K562 (cell line): ENCODE measurements around the gene SCMH1. TPM values are rescaled to one million over a fixed set of nuclear protein-coding genes. Genes with fewer than 3 reads are reported as not detected.

Source experiments
- ATAC-seq: fragments of 200-7000 bp; cut with Tn5 transposase; 3 replicates; pipeline ENCODE4 v1.9.1; 2020; ENCODE audit warnings: moderate library complexity
- BruUV-seq: library from RNA; stranded (reverse); fragments of 400-500 nt; replicated peaks from 2 replicates; lab custom pipeline; 2021; lab: Mats Ljungman, UMichigan
- CTCF ChIA-PET: fragments of 300-600 bp; formaldehyde crosslinking; extraction: SDS; loops from one replicate; lab custom pipeline; 2021; ENCODE audit warnings: low intra/inter-chr PET ratio; lab: Yijun Ruan, JAX
- POLR2A ChIA-PET: fragments of 300-600, 350-650 bp; sonication (Branson Sonifier 250); formaldehyde crosslinking; extraction: SDS; loops from one replicate; lab custom pipeline; 2021; ENCODE audit warnings: antibody characterized with exemption, inconsistent platforms; lab: Yijun Ruan, JAX
- DNase-seq, 4 experiments: peaks; one replicate each; pipeline versions ENCODE4 v3.0.0 to v3.0.0-alpha.2; 2011 to 2018; ENCODE audit warnings: low spot score in 3 of 4, mixed read lengths in 3 of 4; ENCODE audit errors: extremely low read depth in 1 of 4
- FAIRE-seq: peaks from 2 replicates; lab custom pipeline; 2011; peaks lifted over from hg19 to GRCh38; lab: Jason Lieb, UNC
- H2AFZ ChIP-seq: 2 replicates; pipeline ENCODE4 v1.6.0; 2011; ENCODE audit warnings: low read depth, low read length, control low read depth, inconsistent platforms
- H3K27ac ChIP-seq: fragments of 200-600 bp; 3 replicates; pipeline ENCODE4 v1.8.0; 2011; ENCODE audit warnings: low read depth, mild to moderate bottlenecking, control low read depth, inconsistent platforms, low read length, moderate library complexity, mixed read lengths; ENCODE audit errors: extremely low read depth
- H3K27me3 ChIP-seq, 2 experiments: fragments of 300-600 bp in 1 of 2; 2 replicates in 1 of 2; 3 replicates in 1 of 2; pipeline versions ENCODE4 v1.6.0 to v1.8.0; 2011; ENCODE audit warnings: inconsistent platforms in 2 of 2, low read length in 2 of 2, mild to moderate bottlenecking in 1 of 2, mixed read lengths in 1 of 2, moderate library complexity in 1 of 2; ENCODE audit not compliant: control insufficient read depth in 2 of 2, insufficient read depth in 2 of 2
- H3K36me3 ChIP-seq: fragments of 300-600 bp; 3 replicates; pipeline ENCODE4 v1.8.0; 2011; ENCODE audit warnings: mild to moderate bottlenecking, low read length, inconsistent platforms; ENCODE audit not compliant: control insufficient read depth, insufficient read depth
- H3K4me1 ChIP-seq, 2 experiments: fragments of 200-600 bp in 1 of 2; replicated peaks in 1 of 2; 2 replicates in 1 of 2; 3 replicates in 1 of 2; pipeline versions ENCODE4 v1.5.1 to v1.8.0; 2011; ENCODE audit warnings: inconsistent platforms in 2 of 2, low read length in 2 of 2, mild to moderate bottlenecking in 1 of 2, mixed read lengths in 1 of 2, moderate library complexity in 1 of 2; ENCODE audit not compliant: control insufficient read depth in 2 of 2, insufficient read depth in 2 of 2
- H3K4me2 ChIP-seq: 2 replicates; pipeline ENCODE4 v1.6.1; 2011; ENCODE audit warnings: low read length, control low read depth, inconsistent platforms, mixed read lengths; ENCODE audit not compliant: insufficient read depth
- H3K4me3 ChIP-seq: fragments of 200-600 bp; sonication (generic), shearing (Covaris generic); 2 replicates; pipeline ENCODE4 v1.5.1; 2016; ENCODE audit warnings: control low read depth, inconsistent platforms
- H3K79me2 ChIP-seq: fragments of 200-600 bp; 3 replicates; pipeline ENCODE4 v1.8.0; 2011; ENCODE audit warnings: low read length, inconsistent platforms; ENCODE audit not compliant: control insufficient read depth, insufficient read depth
- H3K9ac ChIP-seq, 2 experiments: 2 replicates each; pipeline versions ENCODE4 v1.6.0 to v1.6.1; 2011; ENCODE audit warnings: low read depth in 2 of 2, low read length in 2 of 2, control low read depth in 1 of 2, inconsistent platforms in 1 of 2, mild to moderate bottlenecking in 1 of 2, mixed read lengths in 1 of 2; ENCODE audit not compliant: insufficient read depth in 1 of 2
- H3K9me1 ChIP-seq: one replicate; pipeline ENCODE4 v1.6.0; 2011; ENCODE audit warnings: inconsistent platforms, mild to moderate bottlenecking, low read length, moderate library complexity; ENCODE audit not compliant: control insufficient read depth, insufficient read depth
- H3K9me3 ChIP-seq: replicated peaks from 2 replicates; pipeline ENCODE4 v1.5.1; 2011; ENCODE audit warnings: low read depth, low read length, inconsistent platforms; ENCODE audit not compliant: control insufficient read depth, insufficient read depth
- H4K20me1 ChIP-seq: replicated peaks from 2 replicates; pipeline ENCODE4 v1.6.1; 2011; ENCODE audit warnings: low read length, inconsistent platforms, mixed read lengths; ENCODE audit not compliant: control insufficient read depth, insufficient read depth
- DIDO1 ChIP-seq: fragments of 450-650 bp; IDR thresholded peaks from 2 replicates; pipeline ENCODE4 v1.6.1; 2016; ENCODE audit warnings: low read depth, missing biosample characterization, missing genetic modification characterization
- GABPB1 ChIP-seq: sonication (generic); formaldehyde crosslinking; IDR thresholded peaks from 2 replicates; pipeline ENCODE4 v1.8.0; 2022; ENCODE audit warnings: mild to moderate bottlenecking, missing genetic modification reagents
- OTX1 ChIP-seq: fragments of 450-650 bp; formaldehyde crosslinking; IDR thresholded peaks from 2 replicates; pipeline ENCODE4 v1.4.0; 2022; ENCODE audit warnings: mild to moderate bottlenecking
- POLR3A ChIP-seq: IDR thresholded peaks from 2 replicates; pipeline ENCODE4 v1.6.1; 2011; ENCODE audit warnings: borderline replicate concordance, mild to moderate bottlenecking, moderate library complexity; ENCODE audit not compliant: insufficient read length, insufficient read depth; ENCODE audit errors: extremely low read depth
- TEAD2 ChIP-seq: fragments of 450-650 bp; IDR thresholded peaks from 2 replicates; pipeline ENCODE4 v1.6.1; 2016; ENCODE audit warnings: missing genetic modification characterization, control low read depth, missing compliant biosample characterization
- WGBS: fragments of 100-300 bp; shearing (Covaris generic); methylation state at CpG from one replicate; pipeline ENCODE4 v1.1.6; 2016; ENCODE audit warnings: low coverage, mixed read lengths; ENCODE audit not compliant: insufficient coverage; ENCODE audit errors: missing lambda C conversion rate; 5-methylcytosine and 5-hydroxymethylcytosine counted together
- in situ Hi-C: fragments of 300-500 bp; cut with MboI; formaldehyde crosslinking; loops from 4 replicates; pipeline ENCODE4 v1.15.0; 2018; ENCODE audit warnings: inconsistent platforms, mixed read lengths
- intact Hi-C: fragments of 100-400 bp; cut with micrococcal nuclease; formaldehyde crosslinking; loops from 2 replicates; pipeline ENCODE4 v1.14.2; 2022
- polyA plus RNA-seq, 8 experiments: library from polyadenylated mRNA; depleted of rRNA in 4 of 8; stranded (reverse) in 5 of 8; unstranded in 3 of 8; fragments of >200 nt; fragmentation: Nextera tagmentation in 2 of 8; fragmentation: Illumina TruSeq in 1 of 8; extraction: Ambion mirVana in 2 of 8; extraction: Trizol in 1 of 8; gene quantifications; 2 replicates each; pipeline versions ENCODE4 v1.2.1 to v1.2.3, GENCODE V29; 2011 to 2014; ENCODE audit warnings: inconsistent platforms in 1 of 8, missing spikeins in 1 of 8
- total RNA-seq, 7 experiments: library from RNA; depleted of rRNA in 6 of 7; stranded (reverse); fragments of >200 nt in 6 of 7; fragmentation: Illumina TruSeq in 2 of 7; extraction: Trizol in 2 of 7; gene quantifications; 2 replicates each; pipeline versions ENCODE4 v1.2.1 to v1.2.3, GENCODE V29; 2011 to 2021; ENCODE audit warnings: low replicate concordance in 1 of 7
- TF ChIP-seq, protein P1 (sequence below), 2 experiments: fragments of 450-650 bp in 1 of 2; sonication (generic) in 1 of 2; formaldehyde crosslinking in 1 of 2; IDR thresholded peaks in 1 of 2; conservative IDR thresholded peaks in 1 of 2; 2 replicates each; pipeline versions ENCODE4 v1.6.1 to v1.8.1; 2016 to 2023; ENCODE audit warnings: mild to moderate bottlenecking in 2 of 2, moderate library complexity in 2 of 2, inconsistent platforms in 1 of 2, missing genetic modification reagents in 1 of 2
- TF ChIP-seq, protein P2 (sequence below): sonication (generic); formaldehyde crosslinking; IDR thresholded peaks from 2 replicates; pipeline ENCODE4 v1.8.1; 2023; ENCODE audit warnings: missing genetic modification reagents, mild to moderate bottlenecking, borderline replicate concordance

Gene SCMH1
- total and polyA plus RNA-seq, 9 of the 15 experiments (the other 6 are each of a cell fraction or from before 2014, with no cell fraction given), result 8.5 to 37.0 (median 26.8) TPM

DNA sequence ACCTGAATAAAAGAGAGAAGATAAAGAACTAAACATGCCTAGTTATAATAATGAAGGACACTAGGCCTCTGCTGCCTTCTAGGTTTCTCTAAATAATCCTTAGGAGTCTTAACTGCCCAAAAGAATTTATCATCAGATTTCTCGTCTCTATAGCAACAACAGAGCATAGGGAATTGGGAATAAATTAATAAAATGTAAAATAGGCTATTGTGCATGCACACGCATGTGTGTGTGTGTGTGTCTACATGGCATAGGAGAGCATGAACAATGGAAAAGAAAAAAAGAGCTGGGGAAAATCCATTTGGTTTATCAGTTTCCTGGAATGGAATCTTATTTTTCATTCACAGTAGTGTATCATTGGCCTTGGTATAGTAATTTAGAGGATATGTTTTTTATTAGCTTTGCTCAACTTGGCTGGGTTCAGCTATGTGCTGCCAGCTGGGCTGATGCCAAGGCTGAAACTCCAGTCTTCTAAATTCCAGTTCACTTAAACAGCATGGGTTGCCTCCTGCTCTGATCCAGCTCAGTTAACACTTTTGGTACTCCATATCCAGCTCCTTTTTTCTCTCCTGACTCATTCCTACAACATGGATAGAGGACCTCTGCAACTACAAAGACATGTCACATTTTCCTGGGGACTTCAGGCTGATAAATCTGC is 140.0 kb downstream of the SCMH1 start:
- Histone ChIP-seq H3K9ac (no peak overlapping the region), H3K9me1 (no peaks in the 10 kb centered on the region), H3K79me2 (no peaks in the 10 kb centered on the region), H2AFZ (no peak overlapping the region), H3K36me3 (no peaks in the 10 kb centered on the region), H3K27ac (no peak overlapping the region), H3K27me3 (no peaks in the 10 kb centered on the region), H3K4me2 (no peak overlapping the region), H4K20me1 (no peaks in the 10 kb centered on the region), H3K4me1 (no peaks in the 10 kb centered on the region), H3K4me3 (no peak overlapping the region), H3K9me3 (no peaks in the 10 kb centered on the region)
- ATAC-seq, result no peak
- in situ Hi-C loops (no loop called here), intact Hi-C loops (no loop called here)
- DNase-seq, result no peak
- CTCF ChIA-PET, result no interaction called here
- no peak for FAIRE-seq
- TF ChIP-seq, protein P1, sequence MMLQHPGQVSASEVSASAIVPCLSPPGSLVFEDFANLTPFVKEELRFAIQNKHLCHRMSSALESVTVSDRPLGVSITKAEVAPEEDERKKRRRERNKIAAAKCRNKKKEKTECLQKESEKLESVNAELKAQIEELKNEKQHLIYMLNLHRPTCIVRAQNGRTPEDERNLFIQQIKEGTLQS (IDR thresholded peaks at IDR 0.05), result no peak
- TF ChIP-seq, protein P1 (CRISPR knock-in tag; conservative IDR thresholded peaks at IDR 0.05), result no peak
- no peak for TF ChIP-seq OTX1 (CRISPR knock-in tag)
- 82% methylated on average over 2 of the region's 2 CpGs for WGBS
- no TSS peak for BruUV-seq
- POLR2A ChIA-PET, result interaction anchor here (0.5 to 0.9 kb wide), 2 partner anchors 8 to 411 kb away, joined by 3 to 4 read pairs; partner anchors contain the start of gene NFYC

GRCh38 chr1:41101076-41101475 is 141.0 kb downstream of the SCMH1 start:
- no peaks in the 10 kb centered on the region for H3K79me2 ChIP-seq
- H3K4me3 ChIP-seq, result no peak overlapping the region
- no peaks in the 10 kb centered on the region for H3K36me3 ChIP-seq
- ATAC-seq (no peak), DNase-seq (no peak), FAIRE-seq (no peak)
- H2AFZ ChIP-seq, result no peak overlapping the region
- H3K27me3 ChIP-seq, result no peaks in the 10 kb centered on the region
- H3K9ac ChIP-seq, result no peak overlapping the region; a peak in 1 of 4 replicates
- intact Hi-C loops (no loop called here), in situ Hi-C loops (no loop called here)
- H3K4me1 ChIP-seq, result no peaks in the 10 kb centered on the region
- BruUV-seq, result no TSS peak
- ChIA-PET CTCF (no interaction called here), POLR2A (interaction anchor here (0.6 to 0.9 kb wide), 2 partner anchors 9 to 362 kb away, joined by 3 to 4 read pairs; no protein-coding TSS in a partner anchor)
- no peaks in the 10 kb centered on the region for H4K20me1 ChIP-seq
- no peaks in the 10 kb centered on the region for H3K9me1 ChIP-seq
- WGBS, result 75% methylated on average over 1 of the region's 1 CpG
- no peaks in the 10 kb centered on the region for H3K9me3 ChIP-seq
- no peak overlapping the region for H3K27ac ChIP-seq
- no peak overlapping the region for H3K4me2 ChIP-seq
- no peak for TF ChIP-seq POLR3A
- no peak for TF ChIP-seq GABPB1 (CRISPR knock-in tag)
- TF ChIP-seq, protein P2, sequence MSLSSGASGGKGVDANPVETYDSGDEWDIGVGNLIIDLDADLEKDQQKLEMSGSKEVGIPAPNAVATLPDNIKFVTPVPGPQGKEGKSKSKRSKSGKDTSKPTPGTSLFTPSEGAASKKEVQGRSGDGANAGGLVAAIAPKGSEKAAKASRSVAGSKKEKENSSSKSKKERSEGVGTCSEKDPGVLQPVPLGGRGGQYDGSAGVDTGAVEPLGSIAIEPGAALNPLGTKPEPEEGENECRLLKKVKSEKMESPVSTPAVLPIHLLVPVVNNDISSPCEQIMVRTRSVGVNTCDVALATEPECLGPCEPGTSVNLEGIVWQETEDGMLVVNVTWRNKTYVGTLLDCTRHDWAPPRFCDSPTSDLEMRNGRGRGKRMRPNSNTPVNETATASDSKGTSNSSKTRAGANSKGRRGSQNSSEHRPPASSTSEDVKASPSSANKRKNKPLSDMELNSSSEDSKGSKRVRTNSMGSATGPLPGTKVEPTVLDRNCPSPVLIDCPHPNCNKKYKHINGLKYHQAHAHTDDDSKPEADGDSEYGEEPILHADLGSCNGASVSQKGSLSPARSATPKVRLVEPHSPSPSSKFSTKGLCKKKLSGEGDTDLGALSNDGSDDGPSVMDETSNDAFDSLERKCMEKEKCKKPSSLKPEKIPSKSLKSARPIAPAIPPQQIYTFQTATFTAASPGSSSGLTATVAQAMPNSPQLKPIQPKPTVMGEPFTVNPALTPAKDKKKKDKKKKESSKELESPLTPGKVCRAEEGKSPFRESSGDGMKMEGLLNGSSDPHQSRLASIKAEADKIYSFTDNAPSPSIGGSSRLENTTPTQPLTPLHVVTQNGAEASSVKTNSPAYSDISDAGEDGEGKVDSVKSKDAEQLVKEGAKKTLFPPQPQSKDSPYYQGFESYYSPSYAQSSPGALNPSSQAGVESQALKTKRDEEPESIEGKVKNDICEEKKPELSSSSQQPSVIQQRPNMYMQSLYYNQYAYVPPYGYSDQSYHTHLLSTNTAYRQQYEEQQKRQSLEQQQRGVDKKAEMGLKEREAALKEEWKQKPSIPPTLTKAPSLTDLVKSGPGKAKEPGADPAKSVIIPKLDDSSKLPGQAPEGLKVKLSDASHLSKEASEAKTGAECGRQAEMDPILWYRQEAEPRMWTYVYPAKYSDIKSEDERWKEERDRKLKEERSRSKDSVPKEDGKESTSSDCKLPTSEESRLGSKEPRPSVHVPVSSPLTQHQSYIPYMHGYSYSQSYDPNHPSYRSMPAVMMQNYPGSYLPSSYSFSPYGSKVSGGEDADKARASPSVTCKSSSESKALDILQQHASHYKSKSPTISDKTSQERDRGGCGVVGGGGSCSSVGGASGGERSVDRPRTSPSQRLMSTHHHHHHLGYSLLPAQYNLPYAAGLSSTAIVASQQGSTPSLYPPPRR (CRISPR knock-in tag), result no peak
- no peak for TF ChIP-seq TEAD2 (tag)
- TF ChIP-seq DIDO1 (tag), result no peak
